Measurements from ENCODE around the gene PACS1.

The PACS1 gene

GRCh38 chr11:66186470-66186869 lies 116.4 kb downstream of the PACS1 start:
- Histone ChIP-seq H3K4me3 (ENCODE audit: low read depth in 1 of 2, low read length in 1 of 2) (no peak overlapping the region), H3K27ac (no peak overlapping the region), H3K36me3 (no peaks in the 10 kb centered on the region), H3K9me3 (no peaks in the 10 kb centered on the region), H3K4me1 (ENCODE audit: control insufficient read depth in 1 of 2, insufficient read depth in 1 of 2, low read depth in 1 of 2, low read length in 1 of 2) (no peaks in the 10 kb centered on the region), H3K27me3 (no peaks in the 10 kb centered on the region)
- no peak for TF ChIP-seq CTCF (IDR thresholded peaks at IDR 0.05)

GRCh38 chr11:66187453-66187852 lies 117.4 kb downstream of the PACS1 start:
- no peaks in the 10 kb centered on the region for H3K36me3 ChIP-seq
- H3K27me3 ChIP-seq: no peaks in the 10 kb centered on the region
- H3K4me1 ChIP-seq (ENCODE audit: control insufficient read depth in 1 of 2, insufficient read depth in 1 of 2, low read depth in 1 of 2, low read length in 1 of 2): no peaks in the 10 kb centered on the region
- no peak for TF ChIP-seq CTCF (IDR thresholded peaks at IDR 0.05)
- H3K9me3 ChIP-seq: no peaks in the 10 kb centered on the region
- H3K27ac ChIP-seq: no peak overlapping the region
- H3K4me3 ChIP-seq (ENCODE audit: low read depth in 1 of 2, low read length in 1 of 2): no peak overlapping the region

GRCh38 chr11:66188580-66188979 lies 118.5 kb downstream of the PACS1 start:
- H3K36me3 ChIP-seq: peaks cover 11% of the 10 kb centered on the region
- H3K4me3 ChIP-seq (ENCODE audit: low read depth in 1 of 2, low read length in 1 of 2): no peak overlapping the region
- no peak overlapping the region for H3K27ac ChIP-seq
- no peaks in the 10 kb centered on the region for H3K4me1 ChIP-seq (ENCODE audit: control insufficient read depth in 1 of 2, insufficient read depth in 1 of 2, low read depth in 1 of 2, low read length in 1 of 2)
- TF ChIP-seq CTCF (IDR thresholded peaks at IDR 0.05): no peak
- no peaks in the 10 kb centered on the region for H3K9me3 ChIP-seq
- no peaks in the 10 kb centered on the region for H3K27me3 ChIP-seq

- Histone ChIP-seq H3K27me3 (no peaks in the 10 kb centered on the region), H3K36me3 (peaks cover 17% of the 10 kb centered on the region), H3K4me1 (ENCODE audit: control insufficient read depth in 1 of 2, insufficient read depth in 1 of 2, low read depth in 1 of 2, low read length in 1 of 2) (no peaks in the 10 kb centered on the region), H3K4me3 (ENCODE audit: low read depth in 1 of 2, low read length in 1 of 2) (no peak overlapping the region), H3K9me3 (no peaks in the 10 kb centered on the region), H3K27ac (no peak overlapping the region)
- no peak for TF ChIP-seq CTCF (IDR thresholded peaks at IDR 0.05)
These were observed 119.1 kb downstream of the PACS1 start for GRCh38 chr11:66189031-66189745.

- TF ChIP-seq CTCF (IDR thresholded peaks at IDR 0.05): no peak
- Histone ChIP-seq H3K4me3 (ENCODE audit: low read depth in 1 of 2, low read length in 1 of 2) (no peak overlapping the region), H3K27me3 (no peaks in the 10 kb centered on the region), H3K27ac (no peak overlapping the region), H3K4me1 (ENCODE audit: control insufficient read depth in 1 of 2, insufficient read depth in 1 of 2, low read depth in 1 of 2, low read length in 1 of 2) (no peaks in the 10 kb centered on the region), H3K36me3 (peaks cover 33% of the 10 kb centered on the region), H3K9me3 (no peaks in the 10 kb centered on the region)
These were observed 120.7 kb downstream of the PACS1 start for GRCh38 chr11:66190786-66191185.

Measured in neutrophil (primary cell).